Tibial artery (tissue), 4 donors: ENCODE results near the gene GGACT.
A peak's percentile ranks its signal among the peaks of the same experiment; 100 is the strongest.

Experiments used
- DNase-seq, 2 donors: peaks; one replicate each; pipeline ENCODE4 v3.0.0-alpha.2; 2019
- H3K27ac ChIP-seq, 2 donors: fragments of 200-600 bp; sonication (generic) in 1 of 2; 1 replicate in 1 of 2; 2 replicates in 1 of 2; pipeline ENCODE4 v1.5.1; 2018 to 2019; ENCODE audit warnings: mild to moderate bottlenecking in 1 of 2
- H3K27me3 ChIP-seq, 2 donors: fragments of 200-600 bp; sonication (generic) in 1 of 2; one replicate each; pipeline versions ENCODE4 v1.5.1 to v1.6.0; 2016 to 2019
- H3K36me3 ChIP-seq, 3 donors: fragments of 200-600 bp; sonication (generic) in 2 of 3; one replicate each; pipeline ENCODE4 v1.5.1; 2016 to 2019; ENCODE audit warnings: mild to moderate bottlenecking in 2 of 3
- H3K4me1 ChIP-seq, 4 donors: fragments of 200-600 bp; sonication (generic) in 2 of 4; 1 replicate in 3 of 4; 2 replicates in 1 of 4; pipeline ENCODE4 v1.5.1; 2016 to 2019
- H3K4me3 ChIP-seq, 2 donors: fragments of 200-600 bp; sonication (generic) in 1 of 2; 1 replicate in 1 of 2; 2 replicates in 1 of 2; pipeline ENCODE4 v1.5.1; 2018 to 2019; ENCODE audit warnings: mild to moderate bottlenecking in 2 of 2
- H3K9me3 ChIP-seq, 3 donors: fragments of 200-600 bp; sonication (generic) in 1 of 3; one replicate each; pipeline ENCODE4 v1.5.1; 2016 to 2019
- intact Hi-C: fragments of 100-400 bp; cut with DNase I; formaldehyde crosslinking; loops from one replicate; pipeline ENCODE4 v1.15.0; 2023; ENCODE audit warnings: low total_unique reads
- TF ChIP-seq, protein P1 (sequence below), 2 experiments: fragments of 200-600 bp in 1 of 2; fragments of 450-650 bp in 1 of 2; IDR thresholded peaks; one replicate each; pipeline ENCODE4 v1.5.1; 2017 to 2019; ENCODE audit warnings: antibody characterized with exemption in 2 of 2, mild to moderate bottlenecking in 1 of 2, moderate library complexity in 1 of 2

The GGACT gene

DNA sequence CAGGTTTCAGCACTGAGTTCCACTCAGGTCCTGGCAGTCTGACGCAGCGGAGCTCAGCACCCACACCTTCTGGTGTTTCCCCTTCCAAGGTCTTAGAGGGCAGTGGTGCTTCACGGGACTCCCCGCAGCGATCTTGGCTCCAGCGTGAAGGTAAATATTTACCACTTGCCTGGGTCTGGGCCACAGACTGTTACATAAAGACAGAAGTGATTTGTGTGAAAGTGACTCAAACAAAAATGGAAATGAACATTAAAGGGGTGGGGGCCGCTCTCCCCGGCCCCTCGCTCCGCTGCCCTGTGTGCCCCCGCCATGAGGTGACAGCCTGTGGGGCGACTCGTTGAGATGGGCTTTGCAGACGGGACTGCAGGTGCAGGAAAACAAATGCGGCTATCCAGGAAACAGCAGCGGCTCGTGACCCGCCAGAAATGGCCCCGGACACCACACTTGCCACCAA, 55.0 kb downstream of the GGACT start:
- Histone ChIP-seq H3K27me3 (no peaks in the 10 kb centered on the region), H3K36me3 (peaks cover 7 to 41% (median 16%) of the 10 kb centered on the region in 3 donors), H3K4me1 (peaks cover 0 to 13% (median 2%) of the 10 kb centered on the region in 4 donors), H3K27ac (no peak overlapping the region), H3K4me3 (no peak overlapping the region), H3K9me3 (no peaks in the 10 kb centered on the region)
- TF ChIP-seq, protein P1, sequence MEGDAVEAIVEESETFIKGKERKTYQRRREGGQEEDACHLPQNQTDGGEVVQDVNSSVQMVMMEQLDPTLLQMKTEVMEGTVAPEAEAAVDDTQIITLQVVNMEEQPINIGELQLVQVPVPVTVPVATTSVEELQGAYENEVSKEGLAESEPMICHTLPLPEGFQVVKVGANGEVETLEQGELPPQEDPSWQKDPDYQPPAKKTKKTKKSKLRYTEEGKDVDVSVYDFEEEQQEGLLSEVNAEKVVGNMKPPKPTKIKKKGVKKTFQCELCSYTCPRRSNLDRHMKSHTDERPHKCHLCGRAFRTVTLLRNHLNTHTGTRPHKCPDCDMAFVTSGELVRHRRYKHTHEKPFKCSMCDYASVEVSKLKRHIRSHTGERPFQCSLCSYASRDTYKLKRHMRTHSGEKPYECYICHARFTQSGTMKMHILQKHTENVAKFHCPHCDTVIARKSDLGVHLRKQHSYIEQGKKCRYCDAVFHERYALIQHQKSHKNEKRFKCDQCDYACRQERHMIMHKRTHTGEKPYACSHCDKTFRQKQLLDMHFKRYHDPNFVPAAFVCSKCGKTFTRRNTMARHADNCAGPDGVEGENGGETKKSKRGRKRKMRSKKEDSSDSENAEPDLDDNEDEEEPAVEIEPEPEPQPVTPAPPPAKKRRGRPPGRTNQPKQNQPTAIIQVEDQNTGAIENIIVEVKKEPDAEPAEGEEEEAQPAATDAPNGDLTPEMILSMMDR (IDR thresholded peaks at IDR 0.05), result no peak
- DNase-seq, result no peak
- intact Hi-C loops, result no loop called here

- H3K36me3 ChIP-seq, result peaks cover 12 to 47% (median 13%) of the 10 kb centered on the region in 3 donors
- TF ChIP-seq, protein P1 (IDR thresholded peaks at IDR 0.05), result no peak
- no peaks in the 10 kb centered on the region for H3K9me3 ChIP-seq
- H3K4me3 ChIP-seq, result no peak overlapping the region
- H3K27me3 ChIP-seq, result no peaks in the 10 kb centered on the region
- DNase-seq, result no peak
- intact Hi-C loops, result no loop called here
- H3K4me1 ChIP-seq, result peaks cover 0 to 13% (median 2%) of the 10 kb centered on the region in 4 donors
- H3K27ac ChIP-seq, result no peak overlapping the region
Measured at GRCh38 chr13:100532836-100533435, 55.7 kb downstream of the GGACT start.

DNA sequence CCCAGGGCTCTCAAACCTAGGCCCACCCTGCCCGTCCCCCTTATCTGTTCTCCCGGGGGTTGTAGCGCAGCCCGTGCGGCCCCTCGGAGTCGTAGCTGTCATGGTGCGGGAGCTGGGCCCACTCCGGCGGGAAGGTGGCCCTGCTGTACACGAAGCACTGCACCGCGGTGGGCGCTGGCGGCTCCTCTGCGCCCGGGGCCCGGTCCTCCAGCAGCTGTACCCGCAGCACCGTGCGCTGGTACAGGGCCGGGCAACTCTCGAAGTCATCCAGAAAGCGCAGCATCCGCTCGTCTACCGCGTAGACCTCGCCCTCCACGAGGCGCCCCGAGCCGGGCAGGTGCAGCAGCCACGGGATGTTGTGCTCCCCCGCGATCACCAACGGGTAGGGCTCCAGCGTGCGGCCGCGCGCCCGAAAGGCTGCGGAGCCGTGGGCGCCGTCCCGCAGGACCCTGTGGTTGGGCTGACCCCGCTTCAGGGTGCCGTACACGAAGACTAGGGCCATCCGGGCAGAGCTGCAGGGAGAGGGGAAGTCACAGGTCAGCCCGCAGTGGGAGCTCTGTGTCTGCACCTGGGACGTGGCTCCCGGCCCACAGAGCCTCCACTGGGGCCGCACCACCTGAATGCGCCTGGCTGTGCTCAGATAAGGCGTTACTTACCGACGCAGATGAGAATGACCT, 56.4 kb downstream of the GGACT start:
- Histone ChIP-seq H3K9me3 (no peaks in the 10 kb centered on the region), H3K27me3 (no peaks in the 10 kb centered on the region), H3K36me3 (peaks cover 12 to 52% (median 18%) of the 10 kb centered on the region in 3 donors), H3K4me1 (peaks cover 0 to 13% (median 2%) of the 10 kb centered on the region in 4 donors), H3K4me3 (no peak overlapping the region), H3K27ac (no peak overlapping the region)
- intact Hi-C loops, result no loop called here
- TF ChIP-seq, protein P1 (IDR thresholded peaks at IDR 0.05), result no peak
- DNase-seq, result no peak

GRCh38 chr13:100530671-100531213, 57.8 kb downstream of the GGACT start:
- TF ChIP-seq, protein P1 (IDR thresholded peaks at IDR 0.05), result no peak
- no peak overlapping the region for H3K27ac ChIP-seq
- peak in 1 of 2 donors; percentile 67 for DNase-seq

DNA sequence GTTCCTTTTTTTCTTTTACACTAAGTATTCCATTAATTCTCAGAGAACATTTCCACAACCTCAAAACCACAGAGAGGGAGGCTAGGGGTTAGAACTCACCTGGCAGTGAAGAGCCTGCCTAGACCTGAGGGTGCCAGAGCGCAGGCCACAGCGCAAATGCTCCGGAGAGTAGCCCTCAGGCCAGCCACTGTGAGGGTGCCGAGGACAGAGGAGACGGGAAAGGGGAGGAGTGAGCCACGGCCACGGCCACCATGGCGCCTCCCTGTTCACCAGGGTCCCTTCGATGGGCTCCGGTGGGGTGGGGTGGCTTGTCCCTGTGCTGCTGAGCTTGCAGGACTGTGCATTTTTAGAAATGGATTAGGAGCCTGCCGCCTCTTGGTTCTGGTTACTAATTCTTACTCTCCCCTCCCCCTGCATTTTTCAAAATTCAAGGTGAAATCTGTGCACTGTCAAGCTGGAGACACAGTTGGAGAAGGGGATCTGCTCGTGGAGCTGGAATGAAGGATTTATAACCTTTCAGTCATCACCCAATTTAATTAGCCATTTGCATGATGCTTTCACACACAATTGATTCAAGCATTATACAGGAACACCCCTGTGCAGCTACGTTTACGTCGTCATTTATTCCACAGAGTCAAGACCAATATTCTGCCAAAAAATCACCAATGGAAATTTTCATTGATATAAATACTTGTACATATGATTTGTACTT, 58.8 kb downstream of the GGACT start:
- intact Hi-C loops, result no loop called here
- DNase-seq, result no peak
- H3K36me3 ChIP-seq, result peaks cover 12 to 66% (median 18%) of the 10 kb centered on the region in 3 donors
- no peaks in the 10 kb centered on the region for H3K9me3 ChIP-seq
- H3K27me3 ChIP-seq, result no peaks in the 10 kb centered on the region
- H3K4me3 ChIP-seq, result no peak overlapping the region
- peaks cover 0 to under 1% (median 0%) of the 10 kb centered on the region in 4 donors for H3K4me1 ChIP-seq
- H3K27ac ChIP-seq, result no peak overlapping the region
- TF ChIP-seq, protein P1 (IDR thresholded peaks at IDR 0.05), result no peak

More at GRCh38 chr13:100530671-100531213, 57.8 kb downstream of the GGACT start:
- Histone ChIP-seq H3K4me3 (no peak overlapping the region), H3K9me3 (no peaks in the 10 kb centered on the region), H3K27me3 (no peaks in the 10 kb centered on the region), H3K36me3 (peaks cover 12 to 66% (median 18%) of the 10 kb centered on the region in 3 donors), H3K4me1 (peaks cover 0 to 9% (median 2%) of the 10 kb centered on the region in 4 donors)
- intact Hi-C loops, result no loop called here
